ENCODE results near the gene FLYWCH2. TPM values are rescaled to one million over a fixed set of nuclear protein-coding genes. Genes with fewer than 3 reads are reported as not detected.
A peak's percentile ranks its signal among the peaks of the same experiment; 100 is the strongest.

The FLYWCH2 gene
- polyA plus RNA-seq, 2 of the 4 experiments (the other 2 are of a cell fraction), result 23.2 to 41.2 TPM

DNA sequence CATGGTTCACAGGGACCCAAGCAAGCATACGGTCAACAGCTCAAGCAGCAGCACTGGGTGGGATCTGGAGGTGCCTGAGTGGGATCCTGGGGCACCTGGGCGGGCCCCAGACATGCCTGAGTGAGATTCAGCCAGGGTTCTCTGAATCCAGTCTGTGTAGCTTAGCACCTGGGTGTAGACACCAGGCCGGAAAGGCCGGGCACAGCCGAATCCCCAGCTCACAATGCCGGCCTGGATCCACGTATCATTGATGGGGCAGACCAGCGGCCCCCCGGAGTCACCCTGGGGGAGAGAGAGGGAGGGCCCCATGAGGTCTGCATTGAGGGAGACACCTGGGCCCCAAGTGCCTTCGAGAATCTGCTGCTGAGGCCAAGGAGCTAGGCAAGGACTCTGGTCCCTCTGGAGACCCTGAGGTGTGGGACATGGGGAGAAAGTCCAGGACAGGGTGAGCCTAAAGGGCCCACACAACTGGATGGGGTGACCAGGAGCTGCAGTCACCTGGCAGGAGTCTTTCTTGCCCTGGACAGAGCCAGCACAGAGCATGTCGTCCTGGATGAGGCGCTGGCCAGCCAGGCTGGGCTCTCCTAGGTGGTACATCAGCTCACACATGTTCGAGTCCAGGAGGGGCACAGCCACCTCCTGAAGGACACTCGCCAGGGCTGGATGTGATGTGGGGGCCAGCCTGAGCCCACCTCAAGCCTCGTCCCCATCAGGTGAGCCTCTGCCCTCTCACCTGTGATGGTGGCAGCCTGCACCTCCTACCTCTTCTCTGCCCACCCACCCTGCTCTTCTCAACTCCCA, 43.2 kb upstream of the FLYWCH2 start:
- Histone ChIP-seq H3K4me2 (no peak overlapping the region; the same call in 2 of the 3 replicates), H3K9me3 (no peaks in the 10 kb centered on the region), H3K27ac (peak overlapping the region; percentile 60 to 90), H3K4me1 (peaks cover 41% of the 10 kb centered on the region), H3K4me3 (no peak overlapping the region)
- ATAC-seq (no peak), FAIRE-seq (no peak), DNase-seq (ENCODE audit: low read depth in 1 of 2, low spot score in 1 of 2) (no peak)
- 78% methylated on average over 14 of the region's 15 CpGs for WGBS (ENCODE audit: missing lambda C conversion rate)
- CTCF ChIA-PET, result interaction anchor here (0.6 to 3.8 kb wide), 32 partner anchors 11 to 87 kb away, joined by 3 to 295 read pairs (median 8); partner anchors contain the start of genes ELOB, FLYWCH1, FLYWCH2 and ZG16B
- TF ChIP-seq RARB (CRISPR knock-in tag; IDR thresholded peaks at IDR 0.05), result no peak
- POLR2A ChIA-PET, result interaction anchor here (1.0 to 3.2 kb wide), 5 partner anchors 19 to 157 kb away, joined by 3 to 52 read pairs (median 6); partner anchors contain the start of genes FLYWCH2 and KCTD5

DNA sequence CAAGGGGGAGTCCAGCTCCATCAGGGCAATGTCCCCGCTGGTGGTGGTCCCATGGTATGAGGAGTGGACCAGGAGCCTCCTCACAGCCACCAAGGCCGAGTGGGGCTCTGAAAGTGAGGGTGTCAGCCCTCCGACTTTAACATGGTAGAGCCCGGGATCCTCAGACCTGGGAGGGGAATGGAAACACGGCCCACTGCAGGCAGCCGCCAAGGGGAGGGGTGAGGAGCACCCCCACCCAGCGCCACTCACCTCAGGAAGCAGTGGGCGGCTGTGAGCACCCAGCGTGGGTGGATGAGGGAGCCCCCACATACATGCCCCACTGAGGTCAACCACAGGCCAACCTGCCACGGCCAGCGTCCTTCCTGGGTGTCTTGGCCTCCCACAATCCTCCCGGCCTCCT, 42.1 kb upstream of the FLYWCH2 start:
- ChIA-PET CTCF (interaction anchor here (1.0 to 3.8 kb wide), 4 partner anchors 11 to 77 kb away, joined by 3 to 295 read pairs (median 89); partner anchors contain the start of gene FLYWCH1), POLR2A (interaction anchor here (3.2 kb wide), 1 partner anchor 27 kb away, joined by 52 read pairs; no protein-coding TSS in a partner anchor)
- WGBS (ENCODE audit: missing lambda C conversion rate), result 82% methylated on average over 9 of the region's 12 CpGs
- H3K9me3 ChIP-seq, result no peaks in the 10 kb centered on the region
- H3K4me3 ChIP-seq, result no peak overlapping the region
- H3K27ac ChIP-seq, result peak overlapping the region in 1 of 2 experiments; percentile 90; a peak in 2 of 6 replicates
- no peak for TF ChIP-seq JUNB (IDR thresholded peaks at IDR 0.05)
- TF ChIP-seq GATA3 (IDR thresholded peaks at IDR 0.05; ENCODE audit: borderline replicate concordance), result no peak
- TF ChIP-seq HMGXB4 (CRISPR knock-in tag; IDR thresholded peaks at IDR 0.05; ENCODE audit: borderline replicate concordance), result no peak
- TF ChIP-seq, protein P1, sequence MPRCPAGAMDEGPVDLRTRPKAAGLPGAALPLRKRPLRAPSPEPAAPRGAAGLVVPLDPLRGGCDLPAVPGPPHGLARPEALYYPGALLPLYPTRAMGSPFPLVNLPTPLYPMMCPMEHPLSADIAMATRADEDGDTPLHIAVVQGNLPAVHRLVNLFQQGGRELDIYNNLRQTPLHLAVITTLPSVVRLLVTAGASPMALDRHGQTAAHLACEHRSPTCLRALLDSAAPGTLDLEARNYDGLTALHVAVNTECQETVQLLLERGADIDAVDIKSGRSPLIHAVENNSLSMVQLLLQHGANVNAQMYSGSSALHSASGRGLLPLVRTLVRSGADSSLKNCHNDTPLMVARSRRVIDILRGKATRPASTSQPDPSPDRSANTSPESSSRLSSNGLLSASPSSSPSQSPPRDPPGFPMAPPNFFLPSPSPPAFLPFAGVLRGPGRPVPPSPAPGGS (IDR thresholded peaks at IDR 0.05), result no peak
- no peak for TF ChIP-seq CBX8 (IDR thresholded peaks at IDR 0.05)
- no peak for TF ChIP-seq EHMT2 (IDR thresholded peaks at IDR 0.05; ENCODE audit: low read depth)
- no peak for TF ChIP-seq RCOR1 (IDR thresholded peaks at IDR 0.05; ENCODE audit: low read depth, low read length)
- TF ChIP-seq CHD2 (IDR thresholded peaks at IDR 0.05; ENCODE audit: low read length, partially characterized antibody), result no peak
- TF ChIP-seq, protein P2, sequence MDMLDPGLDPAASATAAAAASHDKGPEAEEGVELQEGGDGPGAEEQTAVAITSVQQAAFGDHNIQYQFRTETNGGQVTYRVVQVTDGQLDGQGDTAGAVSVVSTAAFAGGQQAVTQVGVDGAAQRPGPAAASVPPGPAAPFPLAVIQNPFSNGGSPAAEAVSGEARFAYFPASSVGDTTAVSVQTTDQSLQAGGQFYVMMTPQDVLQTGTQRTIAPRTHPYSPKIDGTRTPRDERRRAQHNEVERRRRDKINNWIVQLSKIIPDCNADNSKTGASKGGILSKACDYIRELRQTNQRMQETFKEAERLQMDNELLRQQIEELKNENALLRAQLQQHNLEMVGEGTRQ (IDR thresholded peaks at IDR 0.05), result no peak
- TF ChIP-seq SREBF2 (IDR thresholded peaks at IDR 0.05), result no peak
- TF ChIP-seq ZFP36 (IDR thresholded peaks at IDR 0.05; ENCODE audit: borderline replicate concordance, partially characterized antibody), result no peak
- TF ChIP-seq FOSL2 (IDR thresholded peaks at IDR 0.05), result no peak
- no peak for TF ChIP-seq FOSL2 (CRISPR knock-in tag; IDR thresholded peaks at IDR 0.05)
- TF ChIP-seq, protein P3, sequence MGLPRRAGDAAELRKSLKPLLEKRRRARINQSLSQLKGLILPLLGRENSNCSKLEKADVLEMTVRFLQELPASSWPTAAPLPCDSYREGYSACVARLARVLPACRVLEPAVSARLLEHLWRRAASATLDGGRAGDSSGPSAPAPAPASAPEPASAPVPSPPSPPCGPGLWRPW (IDR thresholded peaks at IDR 0.05), result no peak
- no peak for TF ChIP-seq CHD4 (IDR thresholded peaks at IDR 0.05; ENCODE audit: borderline replicate concordance)
- no peak for TF ChIP-seq POLR2AphosphoS2 (conservative IDR thresholded peaks at IDR 0.05; ENCODE audit: low read length)
- TF ChIP-seq HDAC2 (IDR thresholded peaks at IDR 0.05), result no peak
- no peak for TF ChIP-seq TFCP2L1 (CRISPR knock-in tag; IDR thresholded peaks at IDR 0.05)
- TF ChIP-seq PBX3 (IDR thresholded peaks at IDR 0.05), result no peak
- TF ChIP-seq HEYL (CRISPR knock-in tag; IDR thresholded peaks at IDR 0.05), result no peak
- TF ChIP-seq MAFK (IDR thresholded peaks at IDR 0.05; ENCODE audit: partially characterized antibody), result no peak
- no peak for DNase-seq (ENCODE audit: low read depth in 1 of 2, low spot score in 1 of 2)
- ATAC-seq, result no peak
- H3K4me1 ChIP-seq, result peaks cover 38% of the 10 kb centered on the region
- no peak for FAIRE-seq
- H3K4me2 ChIP-seq, result no peak overlapping the region

Data from A549 (cell line).